HepG2 (cell line): ENCODE measurements around the gene UQCRHL. TPM values are rescaled to one million over a fixed set of nuclear protein-coding genes. Genes with fewer than 3 reads are reported as not detected.

Source experiments
- ATAC-seq: fragments of 200-7000 bp; cut with Tn5 transposase; 3 replicates; pipeline ENCODE4 v1.9.1; 2020; ENCODE audit warnings: mild to moderate bottlenecking, moderate library complexity
- BruUV-seq: library from RNA; stranded (reverse); fragments of 400-500 nt; replicated peaks from 2 replicates; lab custom pipeline; 2021; lab: Mats Ljungman, UMichigan
- CTCF ChIA-PET: fragments of 300-600 bp; formaldehyde crosslinking; extraction: SDS; loops from one replicate; lab custom pipeline; 2021; ENCODE audit warnings: low total read pairs, inconsistent platforms, low intra/inter-chr PET ratio; lab: Yijun Ruan, JAX
- POLR2A ChIA-PET: fragments of 350-600 bp; sonication (Branson Sonifier 250); formaldehyde crosslinking; loops from one replicate; lab custom pipeline; 2020; ENCODE audit warnings: antibody characterized with exemption, inconsistent platforms; lab: Yijun Ruan, JAX
- DNase-seq: peaks from one replicate; pipeline ENCODE4 v3.0.0-alpha.2; 2015; ENCODE audit warnings: low spot score
- FAIRE-seq: peaks from 3 replicates; lab custom pipeline; 2011; peaks lifted over from hg19 to GRCh38; lab: Jason Lieb, UNC
- H2AFZ ChIP-seq: one replicate; pipeline ENCODE4 v1.6.1; 2011; ENCODE audit warnings: low read length, inconsistent platforms
- H3K27ac ChIP-seq: fragments of 300-600 bp; 3 replicates; pipeline ENCODE4 v1.8.0; 2011; ENCODE audit warnings: mixed run types, mild to moderate bottlenecking, mixed read lengths, low read length, inconsistent platforms; ENCODE audit not compliant: insufficient read depth; ENCODE audit errors: extremely low read length
- H3K27me3 ChIP-seq, 2 experiments: fragments of 200-600 bp in 1 of 2; 2 replicates in 1 of 2; 3 replicates in 1 of 2; pipeline versions ENCODE4 v1.6.0 to v1.8.0; 2011; ENCODE audit warnings: low read length in 2 of 2, mild to moderate bottlenecking in 2 of 2, moderate library complexity in 2 of 2, inconsistent platforms in 1 of 2; ENCODE audit not compliant: insufficient read depth in 2 of 2, control insufficient read depth in 1 of 2
- H3K36me3 ChIP-seq, 2 experiments: fragments of 200-600 bp in 1 of 2; replicated peaks in 1 of 2; 2 replicates in 1 of 2; 3 replicates in 1 of 2; pipeline versions ENCODE4 v1.5.1 to v1.8.0; 2011; ENCODE audit warnings: low read length in 2 of 2, inconsistent platforms in 1 of 2; ENCODE audit not compliant: insufficient read depth in 2 of 2, control insufficient read depth in 1 of 2
- H3K4me1 ChIP-seq: 2 replicates; pipeline ENCODE4 v1.5.1; 2012; ENCODE audit warnings: low read length, inconsistent platforms; ENCODE audit not compliant: insufficient read depth
- H3K4me2 ChIP-seq: 2 replicates; pipeline ENCODE4 v1.6.0; 2011; ENCODE audit warnings: low read depth, low read length, inconsistent platforms
- H3K4me3 ChIP-seq, 3 experiments: fragments of 200-600 bp in 1 of 3; sonication (generic), shearing (Covaris generic) in 1 of 3; replicated peaks in 1 of 3; 2 replicates each; pipeline ENCODE4 v1.5.1; 2011 to 2016; ENCODE audit warnings: low read length in 3 of 3, inconsistent platforms in 2 of 3, low read depth in 2 of 3, mild to moderate bottlenecking in 2 of 3, control low read depth in 1 of 3, mixed read lengths in 1 of 3; ENCODE audit not compliant: insufficient read depth in 1 of 3
- H3K79me2 ChIP-seq: one replicate; pipeline ENCODE4 v1.6.1; 2011; ENCODE audit warnings: low read length, inconsistent platforms; ENCODE audit not compliant: insufficient read depth
- H3K9ac ChIP-seq: 2 replicates; pipeline ENCODE4 v1.6.0; 2011; ENCODE audit warnings: mild to moderate bottlenecking, low read depth, low read length, inconsistent platforms; ENCODE audit not compliant: insufficient read depth
- H3K9me3 ChIP-seq: 2 replicates; pipeline ENCODE4 v1.5.1; 2012; ENCODE audit warnings: mild to moderate bottlenecking, low read length
- H4K20me1 ChIP-seq: 2 replicates; pipeline ENCODE4 v1.6.0; 2011; ENCODE audit warnings: inconsistent platforms, mild to moderate bottlenecking, low read length, moderate library complexity; ENCODE audit not compliant: insufficient read depth
- ASH2L ChIP-seq: fragments of 300-600, 200-600 bp; sonication (generic); IDR thresholded peaks from 2 replicates; pipeline ENCODE4 v1.7.0; 2017; ENCODE audit warnings: low read depth, mild to moderate bottlenecking, moderate library complexity, mixed read lengths, low read length; ENCODE audit not compliant: insufficient read length
- TOPORS ChIP-seq: sonication (generic); formaldehyde crosslinking; IDR thresholded peaks from 2 replicates; pipeline ENCODE4 v1.8.0; 2023; ENCODE audit warnings: mild to moderate bottlenecking, missing genetic modification reagents
- ZFP82 ChIP-seq: sonication (generic); formaldehyde crosslinking; IDR thresholded peaks from 2 replicates; pipeline ENCODE4 v1.5.1; 2020; ENCODE audit warnings: mild to moderate bottlenecking, missing genetic modification reagents, borderline replicate concordance
- ZNF121 ChIP-seq: sonication (generic); formaldehyde crosslinking; IDR thresholded peaks from 2 replicates; pipeline ENCODE4 v1.5.0; 2020; ENCODE audit warnings: mild to moderate bottlenecking, missing genetic modification reagents
- ZNF138 ChIP-seq: sonication (generic); formaldehyde crosslinking; IDR thresholded peaks from 2 replicates; pipeline ENCODE4 v1.5.0; 2020; ENCODE audit warnings: mild to moderate bottlenecking, low read depth, missing genetic modification reagents
- ZNF441 ChIP-seq: sonication (generic); formaldehyde crosslinking; IDR thresholded peaks from 2 replicates; pipeline ENCODE4 v1.7.0; 2021; ENCODE audit warnings: missing genetic modification reagents, borderline replicate concordance
- ZNF616 ChIP-seq: sonication (generic); formaldehyde crosslinking; IDR thresholded peaks from 2 replicates; pipeline ENCODE4 v1.5.0; 2020; ENCODE audit warnings: low read depth, mild to moderate bottlenecking, missing genetic modification reagents
- ZSCAN31 ChIP-seq: sonication (generic); formaldehyde crosslinking; IDR thresholded peaks from 2 replicates; pipeline ENCODE4 v1.5.0; 2020; ENCODE audit warnings: low read depth, mild to moderate bottlenecking, missing genetic modification reagents
- WGBS: methylation state at CpG from one replicate; pipeline ENCODE4 v1.1.6; 2017; ENCODE audit warnings: low lambda C conversion rate; 5-methylcytosine and 5-hydroxymethylcytosine counted together
- in situ Hi-C: cut with HindIII; loops from 2 replicates; pipeline ENCODE4 v1.10.0; 2017; ENCODE audit warnings: low pct_unique_long_range_greater_than_20kb; ENCODE audit not compliant: extremely low pct_ligation_motif_present
- intact Hi-C: fragments of 100-400 bp; cut with micrococcal nuclease; formaldehyde crosslinking; loops from one replicate; pipeline ENCODE4 v1.10.0; 2022; ENCODE audit not compliant: unreplicated experiment
- polyA plus RNA-seq, 8 experiments: library from polyadenylated mRNA; depleted of rRNA in 3 of 8; stranded (reverse) in 7 of 8; unstranded in 1 of 8; fragments of >200 nt; fragmentation: Illumina TruSeq in 4 of 8; extraction: Trizol in 4 of 8; gene quantifications; 2 replicates each; pipeline versions ENCODE4 v1.2.1 to v1.2.3, GENCODE V29; 2011 to 2016; ENCODE audit warnings: low read depth in 4 of 8, missing spikeins in 1 of 8, mixed read lengths in 1 of 8; ENCODE audit not compliant: insufficient read depth in 1 of 8
- total RNA-seq, 5 experiments: library from RNA; depleted of rRNA; stranded (reverse); fragments of >200 nt; fragmentation: Illumina TruSeq; extraction: Trizol; gene quantifications; 2 replicates each; pipeline ENCODE4 v1.2.3, GENCODE V29; 2016; ENCODE audit warnings: low read depth in 1 of 5
- TF ChIP-seq, protein P1 (sequence below): sonication (generic); formaldehyde crosslinking; IDR thresholded peaks from 2 replicates; pipeline ENCODE4 v1.8.0; 2022; ENCODE audit warnings: low read depth, missing genetic modification reagents

Gene UQCRHL
- total and polyA plus RNA-seq, 2 of the 13 experiments (the other 11 are each of a cell fraction or from before 2014, with no cell fraction given) = 1.8 to 2.3 TPM

DNA sequence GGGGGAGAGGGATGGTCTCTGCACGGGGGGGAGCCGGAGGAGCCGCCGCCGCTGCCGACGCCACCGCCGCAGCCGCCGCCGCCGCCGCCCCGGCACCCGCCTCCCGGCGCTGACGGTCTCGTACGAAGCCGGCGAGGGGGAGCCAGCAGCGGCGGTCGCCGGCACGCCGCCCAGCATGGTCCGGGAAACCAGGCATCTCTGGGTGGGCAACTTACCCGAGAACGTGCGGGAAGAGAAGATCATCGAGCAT lies 40.4 kb upstream of the UQCRHL start:
- no TSS peak for BruUV-seq
- H3K27ac ChIP-seq = peak overlapping the region; percentile 99
- H3K79me2 ChIP-seq = peaks cover 61% of the 10 kb centered on the region
- no peaks in the 10 kb centered on the region for H3K9me3 ChIP-seq
- no peaks in the 10 kb centered on the region for H4K20me1 ChIP-seq
- intact Hi-C loops (loop anchor here (1.0 to 5.0 kb wide), 3 partner anchors 13 to 46 kb away; no protein-coding TSS in a partner anchor), in situ Hi-C loops (no loop called here)
- H2AFZ ChIP-seq = no peak overlapping the region
- peak overlapping the region; percentile 95 for H3K4me2 ChIP-seq
- H3K36me3 ChIP-seq = no peaks in the 10 kb centered on the region
- ATAC-seq = no peak
- peak overlapping the region; percentile 91 for H3K9ac ChIP-seq
- peak overlapping the region; percentile 83 to 98 (median 98); a peak in 5 of 6 replicates for H3K4me3 ChIP-seq
- no peaks in the 10 kb centered on the region; a peak in 1 of 5 replicates for H3K27me3 ChIP-seq
- TF ChIP-seq ZNF138 (0 out of 2 replicates have a peak, but pooled peaks have one; percentile 24), ZNF616 (CRISPR knock-in tag) (peak; percentile 67; the same call in 1 of the 2 replicates), ZSCAN31 (CRISPR knock-in tag) (0 out of 2 replicates have a peak, but pooled peaks have one; percentile 35), TOPORS (no peak), ZNF441 (CRISPR knock-in tag) (0 out of 2 replicates have a peak, but pooled peaks have one; percentile 5), ASH2L (peak; percentile 13), ZFP82 (CRISPR knock-in tag) (no peak), ZNF121 (CRISPR knock-in tag) (0 out of 2 replicates have a peak, but pooled peaks have one; percentile 14)
- TF ChIP-seq, protein P1, sequence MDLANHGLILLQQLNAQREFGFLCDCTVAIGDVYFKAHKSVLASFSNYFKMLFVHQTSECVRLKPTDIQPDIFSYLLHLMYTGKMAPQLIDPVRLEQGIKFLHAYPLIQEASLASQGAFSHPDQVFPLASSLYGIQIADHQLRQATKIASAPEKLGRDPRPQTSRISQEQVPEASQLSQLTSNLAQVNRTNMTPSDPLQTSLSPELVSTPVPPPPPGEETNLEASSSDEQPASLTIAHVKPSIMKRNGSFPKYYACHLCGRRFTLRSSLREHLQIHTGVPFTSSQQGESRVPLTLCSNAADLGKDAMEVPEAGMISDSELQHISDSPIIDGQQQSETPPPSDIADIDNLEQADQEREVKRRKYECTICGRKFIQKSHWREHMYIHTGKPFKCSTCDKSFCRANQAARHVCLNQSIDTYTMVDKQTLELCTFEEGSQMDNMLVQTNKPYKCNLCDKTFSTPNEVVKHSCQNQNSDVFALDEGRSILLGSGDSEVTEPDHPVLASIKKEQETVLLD (CRISPR knock-in tag) = 0 out of 2 replicates have a peak, but pooled peaks have one; percentile 42
- TF ChIP-seq, all 625 proteins: peak for 7
- DNase-seq (no peak), FAIRE-seq (no peak)
- WGBS = no CpG with 5 or more reads among the region's 34 CpGs
- ChIA-PET POLR2A (interaction anchor here (0.7 to 10.4 kb wide), 10 partner anchors 10 to 796 kb away, joined by 3 to 208 read pairs (median 6); no protein-coding TSS in a partner anchor), CTCF (no interaction called here)
- H3K4me1 ChIP-seq = peaks cover 58% of the 10 kb centered on the region
